GM18868 (cell line): ENCODE data around the gene INTS6.

Experiments
- ATAC-seq: cut with Tn5 transposase; IDR thresholded peaks from one replicate; pipeline ENCODE4 v1.9.1; 2021; ENCODE audit warnings: mild to moderate bottlenecking, moderate library complexity; ENCODE audit not compliant: unreplicated experiment

INTS6 gene, protein sequence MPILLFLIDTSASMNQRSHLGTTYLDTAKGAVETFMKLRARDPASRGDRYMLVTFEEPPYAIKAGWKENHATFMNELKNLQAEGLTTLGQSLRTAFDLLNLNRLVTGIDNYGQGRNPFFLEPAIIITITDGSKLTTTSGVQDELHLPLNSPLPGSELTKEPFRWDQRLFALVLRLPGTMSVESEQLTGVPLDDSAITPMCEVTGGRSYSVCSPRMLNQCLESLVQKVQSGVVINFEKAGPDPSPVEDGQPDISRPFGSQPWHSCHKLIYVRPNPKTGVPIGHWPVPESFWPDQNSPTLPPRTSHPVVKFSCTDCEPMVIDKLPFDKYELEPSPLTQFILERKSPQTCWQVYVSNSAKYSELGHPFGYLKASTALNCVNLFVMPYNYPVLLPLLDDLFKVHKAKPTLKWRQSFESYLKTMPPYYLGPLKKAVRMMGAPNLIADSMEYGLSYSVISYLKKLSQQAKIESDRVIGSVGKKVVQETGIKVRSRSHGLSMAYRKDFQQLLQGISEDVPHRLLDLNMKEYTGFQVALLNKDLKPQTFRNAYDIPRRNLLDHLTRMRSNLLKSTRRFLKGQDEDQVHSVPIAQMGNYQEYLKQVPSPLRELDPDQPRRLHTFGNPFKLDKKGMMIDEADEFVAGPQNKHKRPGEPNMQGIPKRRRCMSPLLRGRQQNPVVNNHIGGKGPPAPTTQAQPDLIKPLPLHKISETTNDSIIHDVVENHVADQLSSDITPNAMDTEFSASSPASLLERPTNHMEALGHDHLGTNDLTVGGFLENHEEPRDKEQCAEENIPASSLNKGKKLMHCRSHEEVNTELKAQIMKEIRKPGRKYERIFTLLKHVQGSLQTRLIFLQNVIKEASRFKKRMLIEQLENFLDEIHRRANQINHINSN

DNA sequence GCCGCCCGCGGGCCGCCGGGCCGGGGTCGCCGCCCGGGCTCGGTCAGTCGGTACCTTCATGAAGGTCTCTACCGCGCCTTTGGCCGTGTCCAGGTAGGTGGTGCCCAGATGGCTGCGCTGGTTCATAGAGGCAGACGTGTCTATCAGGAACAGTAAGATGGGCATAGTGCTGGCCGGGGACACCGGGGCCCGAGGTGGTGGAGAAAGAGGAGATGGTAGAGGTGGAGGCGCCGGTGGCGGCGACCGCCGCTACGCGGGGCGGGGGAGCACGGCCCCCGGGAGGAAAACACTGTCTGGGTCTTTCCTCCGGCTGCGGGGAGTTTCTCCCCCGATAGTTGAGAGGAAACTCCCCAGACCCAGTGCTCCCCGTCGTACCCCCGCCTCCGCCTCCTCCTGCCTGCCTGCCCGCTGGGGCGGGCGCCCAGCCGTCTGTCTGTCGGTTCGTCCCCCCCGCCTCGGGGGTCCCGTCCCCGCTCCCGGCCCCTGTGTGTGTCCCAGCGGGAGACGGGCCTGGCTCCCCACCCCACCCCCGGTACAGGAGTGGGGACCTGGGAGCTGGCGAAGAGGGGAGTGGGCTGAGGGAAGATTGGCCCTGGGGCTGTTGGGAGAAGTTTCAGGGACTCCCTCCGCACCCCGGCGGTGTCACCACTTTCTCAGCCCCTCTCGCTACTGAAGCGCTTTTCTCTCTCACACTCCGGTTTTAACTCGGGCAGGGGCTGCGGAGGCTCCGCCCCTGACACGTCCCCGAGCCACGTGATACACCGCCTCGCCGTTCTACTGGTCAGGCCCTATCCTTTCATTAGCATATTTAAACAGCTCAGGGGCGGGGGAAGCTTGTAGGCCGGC is at the start of gene INTS6:
Gene INTS6, minus strand, starts transcription at position 676 of the 846 bp plus-strand sequence. Its CDS starts 511 bp downstream, at position 165.
- ATAC-seq: peak; percentile 73

DNA sequence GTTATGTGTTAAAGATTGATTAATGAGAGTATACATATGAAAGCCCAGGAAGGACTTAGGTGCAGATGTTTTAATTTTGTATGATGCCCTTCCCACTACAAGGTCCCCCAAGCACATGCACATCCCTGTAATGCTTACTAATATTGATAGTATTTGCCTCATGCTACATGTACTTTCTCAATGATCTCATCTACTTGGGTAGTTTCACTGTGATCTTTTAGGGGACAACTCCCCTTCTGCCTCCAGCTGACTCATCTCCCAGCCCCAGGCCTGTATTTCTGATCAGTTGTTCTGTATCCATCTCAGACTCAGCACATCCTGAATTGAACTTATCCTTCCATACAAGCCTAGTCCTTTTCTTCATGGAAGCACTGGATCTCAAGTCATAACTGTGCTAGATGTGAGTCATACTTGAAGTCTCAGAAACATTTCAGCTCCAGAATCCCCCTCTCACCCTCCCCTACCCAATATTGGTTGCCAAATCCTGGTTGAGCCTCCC is 49.4 kb upstream of the INTS6 start:
- ATAC-seq: peak; percentile 99

DNA sequence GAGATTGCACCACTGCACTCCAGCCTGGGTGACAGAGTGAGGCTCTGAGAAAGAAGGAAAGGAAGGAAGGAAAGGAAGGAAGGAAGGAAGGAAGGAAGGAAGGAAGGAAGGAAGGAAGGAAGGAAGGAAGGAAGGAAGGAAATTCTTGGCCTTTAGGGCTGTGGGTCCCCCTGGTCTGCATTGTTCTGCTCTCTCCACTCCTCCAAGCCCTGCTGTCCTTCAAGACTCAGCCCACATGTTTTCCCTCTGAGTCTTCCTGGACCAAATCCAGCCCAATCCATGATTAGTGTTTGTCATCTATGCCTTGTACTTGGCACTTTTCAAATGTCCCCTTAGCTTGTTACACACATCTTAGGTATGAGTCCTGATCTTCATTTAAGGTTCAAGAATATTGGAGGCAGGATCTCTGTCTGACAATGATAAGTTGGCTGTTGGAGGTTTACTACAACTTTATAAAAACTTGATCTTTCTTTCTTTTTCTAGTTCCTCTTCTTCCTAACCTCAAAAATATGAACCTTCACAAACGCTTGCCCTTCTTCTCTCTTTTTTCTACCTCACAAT is 48.8 kb upstream of the INTS6 start:
- ATAC-seq: peak; percentile 26

DNA sequence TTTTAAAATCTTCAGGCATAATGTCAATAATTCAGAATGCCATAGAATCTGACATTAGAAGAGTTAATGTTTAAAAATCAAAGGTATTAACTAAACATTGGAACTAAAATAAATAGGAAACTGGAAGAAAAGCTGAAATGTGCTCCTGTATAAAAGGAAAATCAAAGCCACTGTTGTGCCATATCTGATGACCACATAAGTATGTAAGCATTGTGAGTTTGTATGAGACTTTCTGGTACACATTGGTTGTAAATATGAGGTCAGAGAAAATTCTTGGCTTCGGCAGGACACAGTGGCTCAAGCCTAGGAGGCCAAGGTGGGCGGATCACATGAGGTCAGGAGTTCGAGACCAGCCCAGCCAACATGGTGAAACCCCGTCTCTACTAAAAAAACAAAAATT is 48.3 kb upstream of the INTS6 start:
- no peak for ATAC-seq

DNA sequence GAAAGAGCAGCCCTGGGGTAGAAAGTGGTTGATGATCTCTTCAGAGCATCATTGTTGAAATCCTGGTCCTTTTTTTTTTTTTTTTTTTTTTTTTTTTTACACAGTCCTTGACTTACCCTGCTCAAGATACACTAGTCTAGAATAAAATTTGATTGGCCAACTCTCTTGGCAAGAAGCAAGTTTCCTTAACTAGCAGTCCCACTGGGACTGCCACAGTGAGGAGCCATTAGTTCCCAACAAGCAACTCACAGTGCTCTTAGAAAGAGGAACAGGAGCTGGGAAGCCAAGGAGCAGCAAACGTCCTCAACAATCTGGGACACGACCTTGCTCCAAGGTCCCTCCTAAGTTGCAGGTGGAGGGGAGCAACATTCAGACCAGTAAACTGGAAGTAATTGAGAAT is 47.9 kb upstream of the INTS6 start:
- ATAC-seq: no peak

DNA sequence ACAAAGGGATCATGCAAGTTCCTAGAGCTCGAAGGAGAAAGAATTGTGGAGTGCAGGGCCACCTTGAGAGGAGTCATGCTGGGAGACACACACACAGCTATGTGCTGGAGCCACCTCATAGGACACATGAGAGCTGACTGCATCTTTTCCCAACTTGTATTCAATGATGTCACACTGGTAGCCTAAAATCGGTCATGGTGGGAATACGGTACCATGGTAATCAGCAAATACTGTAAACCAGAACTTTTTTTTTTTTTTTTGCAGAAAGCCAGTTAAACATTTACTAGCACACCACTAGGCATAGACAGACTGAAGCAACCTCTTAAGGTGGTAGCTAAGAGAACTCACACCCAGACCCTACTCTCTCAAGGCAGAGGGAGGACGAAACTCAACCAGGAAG is 47.0 kb upstream of the INTS6 start:
- no peak for ATAC-seq

DNA sequence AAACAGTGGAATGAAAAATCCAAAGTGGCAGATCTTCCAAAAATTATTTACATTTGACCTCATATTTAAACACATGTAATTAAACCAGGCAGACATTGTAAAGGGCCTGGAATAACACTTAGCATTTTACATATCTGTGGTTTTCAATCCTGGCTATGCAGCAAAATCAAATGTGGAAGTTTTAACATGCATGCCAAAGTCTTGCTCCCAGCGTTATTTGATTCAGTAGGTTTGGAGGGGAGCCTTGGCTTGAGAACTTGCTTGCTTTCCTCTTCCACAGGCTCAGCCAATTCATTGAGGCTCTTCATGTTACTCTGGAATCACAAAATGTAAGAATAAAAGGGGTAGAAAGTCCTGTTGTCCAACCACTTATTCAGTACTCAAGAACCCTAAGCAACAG is 42.5 kb upstream of the INTS6 start:
- no peak for ATAC-seq

DNA sequence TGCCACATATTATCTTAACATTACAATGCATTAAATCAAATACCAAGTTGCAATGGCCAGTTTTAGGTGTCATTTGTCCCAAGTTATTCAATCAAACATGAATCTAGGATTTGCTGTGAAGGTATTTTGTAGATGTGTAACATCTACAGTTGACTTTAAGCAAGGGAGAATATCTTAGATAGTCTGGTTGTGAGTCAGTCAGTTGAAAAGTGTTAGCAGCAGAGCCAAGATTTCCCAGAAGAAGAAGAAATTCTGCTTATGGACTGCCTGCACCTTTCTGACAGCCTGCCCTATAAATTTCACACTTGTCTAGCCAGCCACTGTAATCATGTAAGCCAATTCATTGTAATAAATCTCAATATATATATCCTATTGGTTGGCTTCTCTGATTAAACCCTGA is 41.3 kb upstream of the INTS6 start:
- no peak for ATAC-seq

DNA sequence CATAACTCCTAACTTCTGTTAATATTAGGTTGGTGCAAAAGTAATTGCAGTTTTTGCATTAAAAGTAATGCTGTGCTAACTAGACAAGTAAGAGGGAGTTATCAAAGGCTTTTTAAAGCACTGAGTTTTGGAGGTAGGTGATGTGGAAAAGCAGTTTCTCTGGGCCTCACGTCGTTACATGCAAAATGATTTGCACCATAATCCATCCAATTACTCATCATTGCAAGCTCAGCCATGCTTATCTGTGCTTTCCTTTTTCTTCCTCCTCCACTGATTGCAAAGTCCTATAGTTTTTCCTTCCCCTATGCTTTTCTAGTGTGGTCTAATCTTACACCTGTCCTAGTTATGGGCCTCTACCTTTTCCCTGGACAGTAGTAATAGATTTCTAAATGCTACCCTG is 35.4 kb upstream of the INTS6 start:
- no peak for ATAC-seq

DNA sequence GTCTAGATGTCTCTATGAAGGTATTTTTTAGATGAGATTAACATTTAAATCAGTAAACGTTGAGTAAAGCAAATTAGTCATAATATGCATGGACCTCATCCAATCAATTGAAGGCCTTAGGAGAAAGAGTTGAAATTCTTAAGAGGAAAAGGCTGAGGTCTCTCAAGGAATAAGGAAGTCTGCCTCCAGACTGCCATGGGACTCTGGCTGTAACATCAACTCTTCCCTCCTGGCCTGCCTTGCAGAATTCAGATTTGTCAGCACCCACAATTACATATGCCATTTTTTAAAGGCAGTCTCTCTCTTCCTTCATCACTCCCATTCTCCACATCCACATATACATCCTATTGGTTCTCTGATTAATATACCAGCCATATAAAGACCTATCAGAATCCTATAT is 28.8 kb upstream of the INTS6 start:
- no peak for ATAC-seq

DNA sequence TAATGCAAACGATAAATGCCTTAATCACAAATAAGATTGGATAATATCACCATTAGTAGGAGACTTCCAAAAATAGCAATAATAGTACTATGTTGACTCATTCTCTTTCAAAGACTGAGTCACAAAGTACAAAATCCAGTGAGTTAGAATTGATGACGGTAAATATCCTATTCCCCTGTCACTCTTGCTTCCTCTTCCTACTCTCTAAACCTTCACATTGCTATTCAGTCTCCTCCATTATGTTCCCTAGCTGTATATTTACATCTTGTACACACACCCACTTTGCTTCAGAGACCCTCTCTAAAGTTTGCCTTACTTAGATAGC is 26.3 kb upstream of the INTS6 start:
- peak; percentile 70 for ATAC-seq

DNA sequence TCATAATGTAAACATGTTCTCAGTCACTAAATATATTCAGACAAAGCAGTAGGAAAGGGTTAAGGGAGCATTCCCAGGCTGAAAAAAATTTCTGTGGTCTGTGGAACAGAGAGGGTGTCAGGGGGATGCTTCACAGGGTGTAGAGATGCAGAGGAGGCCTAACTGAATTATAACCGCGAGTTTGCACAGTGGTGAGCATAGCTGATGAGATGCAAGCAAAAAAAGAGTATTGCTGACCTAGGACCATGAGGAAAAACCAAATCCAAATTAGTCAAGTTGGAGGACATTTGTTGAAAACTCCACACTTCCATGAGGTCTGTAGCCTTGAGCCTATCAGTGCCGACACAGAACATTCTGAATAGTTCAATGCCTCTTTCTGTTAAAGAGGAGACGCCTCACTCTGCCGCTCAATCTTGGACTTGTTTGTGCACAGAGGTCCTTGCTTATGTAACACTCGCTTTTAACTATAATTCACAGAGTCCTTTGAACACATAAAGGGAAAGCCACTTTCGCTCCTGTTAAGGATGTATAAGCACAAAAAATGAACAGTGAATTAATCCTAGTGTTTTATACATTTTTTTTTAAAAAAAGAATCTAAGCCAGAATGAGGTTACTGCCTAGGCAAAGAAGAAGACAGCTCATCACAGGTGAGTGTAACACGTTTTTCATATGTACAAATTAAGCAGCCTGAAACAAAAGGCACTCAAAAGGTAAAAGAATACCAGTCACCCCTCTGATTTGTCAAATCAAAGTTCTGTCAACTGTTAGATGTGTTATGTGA is 25.8 kb upstream of the INTS6 start:
- no peak for ATAC-seq

DNA sequence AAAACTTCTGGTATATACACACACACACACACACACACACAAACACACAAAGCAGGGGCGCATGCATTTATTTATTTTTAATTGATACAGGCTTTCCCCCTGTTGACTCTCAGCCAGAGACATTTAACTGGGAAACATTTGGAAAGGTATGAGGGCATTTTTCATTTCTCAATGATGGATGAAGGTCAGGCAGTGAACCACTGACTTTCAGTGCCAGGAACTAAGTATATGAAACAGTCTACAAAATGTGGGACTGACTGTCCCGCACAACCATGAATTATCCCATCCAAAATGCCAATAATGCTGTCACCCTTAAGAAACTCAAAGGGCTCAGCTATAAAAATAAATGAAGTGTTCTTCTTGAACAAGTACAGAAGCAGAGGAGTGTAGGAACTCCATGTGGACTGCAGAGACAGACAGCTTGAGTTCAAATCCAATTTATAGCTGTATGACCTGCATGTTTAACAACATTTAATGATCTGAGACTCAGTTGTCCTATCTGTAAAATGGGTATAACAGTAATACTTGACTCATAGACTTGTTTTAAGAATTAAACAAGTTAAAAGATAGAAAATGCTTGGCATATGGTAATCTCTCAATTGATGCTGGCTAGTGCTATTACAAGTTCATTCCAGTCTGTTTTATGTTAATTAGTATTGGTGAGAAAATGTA is 25.0 kb upstream of the INTS6 start:
- no peak for ATAC-seq

DNA sequence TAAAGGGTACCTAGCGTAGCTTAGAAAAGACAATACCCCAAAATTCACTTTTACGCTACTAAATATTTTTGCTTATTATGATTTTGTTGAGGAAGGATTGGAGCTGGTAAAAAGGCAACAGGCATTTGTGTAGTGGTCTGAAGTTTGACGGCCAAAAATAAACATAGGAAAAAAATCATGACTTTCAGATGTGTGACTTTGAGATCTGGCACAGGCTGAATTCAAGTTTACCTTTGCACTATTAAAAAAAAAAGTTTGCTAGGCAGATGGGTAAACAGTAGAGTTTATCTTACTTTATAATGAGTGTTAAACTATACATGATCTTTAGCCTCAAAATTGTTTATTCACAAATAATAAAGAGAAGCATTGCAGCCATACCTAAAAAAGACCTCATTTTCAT is 24.3 kb upstream of the INTS6 start:
- no peak for ATAC-seq

DNA sequence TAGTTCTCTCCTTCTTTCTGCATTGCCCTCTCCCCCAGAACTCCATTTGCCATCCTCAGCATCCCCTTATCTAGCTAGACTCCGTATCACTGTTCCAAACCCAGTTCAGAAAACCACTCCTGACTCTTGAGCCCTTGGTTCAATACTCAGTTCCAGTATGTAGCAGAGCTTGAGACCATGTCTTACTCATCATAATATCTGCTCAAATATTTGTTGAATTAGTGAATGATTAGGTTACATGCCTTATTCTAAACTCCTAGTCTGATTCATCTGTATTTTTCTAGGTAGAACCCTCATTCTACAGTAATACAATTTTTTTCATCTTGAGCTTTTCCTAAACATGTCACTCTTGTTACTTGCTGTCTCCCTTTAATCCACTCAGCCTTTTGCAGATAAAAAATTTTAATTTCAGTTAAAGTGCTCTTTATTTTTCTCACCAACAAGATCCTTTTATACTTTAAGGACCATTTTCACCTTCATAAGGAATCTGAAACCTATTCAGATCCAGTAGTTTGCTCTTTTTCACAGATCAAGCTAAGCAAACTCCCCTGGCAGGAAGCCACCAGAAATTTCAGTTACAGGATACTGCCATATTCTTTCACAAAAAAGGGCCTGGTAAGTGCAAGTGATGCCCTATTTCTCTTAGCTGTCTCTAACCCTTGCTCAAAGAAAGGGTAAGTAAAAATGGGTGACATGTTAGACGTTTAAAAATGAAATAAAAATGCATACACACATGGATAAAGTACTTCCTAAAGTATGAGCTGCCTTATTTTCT is 23.1 kb upstream of the INTS6 start:
- no peak for ATAC-seq

DNA sequence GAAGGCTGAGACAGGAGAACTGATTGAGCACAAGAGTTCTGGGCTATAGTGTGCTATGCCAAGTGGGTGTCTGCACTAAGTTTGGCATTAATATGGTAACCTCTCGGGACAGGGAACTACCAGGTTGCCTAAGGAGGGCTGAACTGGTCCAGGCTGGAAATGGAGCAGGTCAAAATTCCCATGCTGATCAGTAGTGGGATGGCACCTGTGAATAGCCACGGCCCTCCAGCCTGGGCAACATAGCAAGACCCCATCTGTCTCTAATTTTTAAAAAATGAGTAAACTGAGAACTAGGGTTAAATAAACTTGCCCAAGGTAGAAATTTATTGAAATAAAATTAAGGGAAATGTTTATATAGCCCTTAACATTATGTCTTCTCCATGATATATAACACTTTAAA is 17.0 kb upstream of the INTS6 start:
- no peak for ATAC-seq

DNA sequence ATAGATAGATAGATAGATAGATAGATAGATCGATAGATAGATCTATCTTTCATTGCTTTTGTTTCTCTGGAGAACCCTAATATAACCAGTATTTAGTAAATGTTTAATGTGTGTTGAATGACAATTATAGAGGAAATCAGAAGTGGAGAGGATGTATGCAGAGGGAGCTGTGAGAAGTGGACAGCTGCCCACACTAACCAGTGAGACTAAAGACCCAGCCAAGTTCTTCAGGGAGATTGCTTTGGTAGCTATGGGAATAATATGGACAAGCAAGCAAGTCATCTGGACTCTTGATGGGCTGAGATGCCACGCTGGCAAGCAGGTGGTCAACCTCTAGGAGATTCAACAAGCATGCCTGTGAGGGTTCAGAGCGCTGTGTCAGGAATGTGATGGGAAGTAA is 14.9 kb upstream of the INTS6 start:
- no peak for ATAC-seq

DNA sequence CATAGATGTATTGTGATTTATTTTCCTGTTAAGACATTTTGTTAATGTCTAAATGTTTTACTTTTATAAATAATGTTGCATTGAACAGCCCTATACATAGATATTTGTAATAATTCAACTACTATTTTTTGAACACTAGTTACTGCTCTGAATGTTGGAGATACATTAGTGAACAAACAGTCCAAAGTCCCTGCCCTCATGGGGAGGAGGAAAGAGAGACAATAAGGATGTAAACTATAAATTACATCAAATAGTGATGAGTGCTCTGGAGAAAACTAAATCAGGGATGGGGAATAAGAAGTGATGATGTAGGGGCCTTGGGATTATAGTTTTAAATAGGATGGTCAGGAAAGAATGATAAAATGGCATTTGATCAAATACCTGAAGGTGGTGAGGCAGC is 12.3 kb upstream of the INTS6 start:
- no peak for ATAC-seq
